Amniotic stem cell (primary cell): ENCODE data around the gene EEA1.
A peak's percentile ranks its signal among the peaks of the same experiment; 100 is the strongest.

ENCODE experiments used
- DNase-seq: peaks from one replicate; lab custom pipeline; 2025; lab: John Stamatoyannopoulos, UW

The EEA1 gene

DNA sequence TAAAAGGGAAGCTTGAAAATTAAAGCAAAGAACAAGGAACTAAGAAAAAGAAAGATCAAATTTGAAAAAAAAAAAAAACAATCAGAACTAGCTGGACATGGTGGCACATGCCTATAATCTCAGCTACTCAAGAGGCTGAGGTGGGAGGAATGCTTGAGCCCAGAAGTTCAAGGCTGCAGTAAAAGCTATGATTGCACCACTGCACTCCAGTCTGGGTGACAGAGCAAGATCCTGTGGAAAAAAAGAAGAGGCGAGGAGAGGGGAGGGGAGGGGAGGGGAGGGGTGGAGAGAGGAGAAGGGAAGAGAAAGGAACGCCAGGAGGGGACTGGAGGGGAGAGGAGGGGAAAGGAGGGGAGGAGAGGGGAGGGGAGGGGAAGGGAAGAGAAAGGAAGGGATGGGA is 43.0 kb downstream of the EEA1 start:
- DNase-seq, result no peak

GRCh38 chr12:92879698-92880322 is 49.3 kb downstream of the EEA1 start:
- no peak for DNase-seq

DNA sequence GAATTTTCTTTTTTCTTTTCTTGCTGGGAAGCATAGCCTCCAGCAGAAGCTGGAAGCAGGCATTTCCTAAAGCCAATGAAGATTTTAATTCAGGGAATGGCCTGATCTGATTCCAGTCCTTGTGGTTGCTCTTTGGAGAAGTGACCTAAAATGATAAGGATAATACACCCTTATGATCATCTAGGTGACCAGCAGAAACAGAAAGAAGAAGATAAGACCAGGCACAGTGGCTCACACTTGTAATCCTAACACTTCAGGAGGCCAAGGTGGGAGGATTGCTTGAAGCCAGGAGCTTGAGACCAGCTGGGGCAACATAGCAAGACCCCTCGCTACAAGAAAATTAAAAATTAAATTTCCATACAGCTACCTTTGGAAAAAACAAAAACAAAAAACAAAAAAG is 51.2 kb downstream of the EEA1 start:
- DNase-seq, result no peak

DNA sequence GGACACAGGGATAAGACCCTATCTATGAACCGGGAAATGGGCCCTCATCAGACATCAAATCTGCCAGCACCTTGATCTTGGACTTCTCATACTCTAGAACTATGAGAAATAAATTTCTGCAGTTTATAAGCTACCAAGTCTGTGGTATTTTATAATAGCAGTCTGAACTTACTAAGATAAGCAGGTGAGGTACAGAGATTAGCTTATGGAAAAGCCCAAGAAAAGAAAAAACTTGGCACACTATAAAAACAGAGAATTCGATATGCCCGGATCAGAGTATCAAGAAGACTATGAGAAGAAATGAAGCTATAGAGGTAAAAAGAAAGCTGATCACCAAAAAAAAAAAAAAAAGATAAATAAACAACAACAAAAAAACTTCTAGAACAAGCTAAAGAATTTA is 52.6 kb downstream of the EEA1 start:
- no peak for DNase-seq

- no peak for DNase-seq
Measured at GRCh38 chr12:92871116-92871515, 58.0 kb downstream of the EEA1 start.

GRCh38 chr12:92866418-92866817 is 62.7 kb downstream of the EEA1 start:
- no peak for DNase-seq

DNA sequence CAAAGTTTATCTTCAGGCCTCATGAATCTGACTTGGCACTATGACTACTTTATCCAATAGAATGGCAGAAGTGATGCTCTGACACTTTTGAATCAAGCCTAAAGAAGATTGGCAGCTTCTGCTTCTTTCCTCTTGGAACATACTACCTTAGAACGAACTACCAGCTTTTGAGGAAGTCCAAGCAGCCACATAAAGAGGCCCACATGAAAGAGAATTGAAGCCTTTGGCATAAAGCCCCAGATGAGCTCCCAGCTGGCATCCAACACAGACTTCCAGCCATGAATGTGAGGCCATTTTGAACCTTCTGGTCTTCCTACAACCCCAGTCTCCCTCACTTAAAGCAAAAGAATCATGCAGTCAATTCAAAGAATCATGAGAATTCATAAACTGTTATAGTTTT is 65.8 kb downstream of the EEA1 start:
- no peak for DNase-seq

GRCh38 chr12:92861381-92861780 is 67.7 kb downstream of the EEA1 start:
- no peak for DNase-seq

DNA sequence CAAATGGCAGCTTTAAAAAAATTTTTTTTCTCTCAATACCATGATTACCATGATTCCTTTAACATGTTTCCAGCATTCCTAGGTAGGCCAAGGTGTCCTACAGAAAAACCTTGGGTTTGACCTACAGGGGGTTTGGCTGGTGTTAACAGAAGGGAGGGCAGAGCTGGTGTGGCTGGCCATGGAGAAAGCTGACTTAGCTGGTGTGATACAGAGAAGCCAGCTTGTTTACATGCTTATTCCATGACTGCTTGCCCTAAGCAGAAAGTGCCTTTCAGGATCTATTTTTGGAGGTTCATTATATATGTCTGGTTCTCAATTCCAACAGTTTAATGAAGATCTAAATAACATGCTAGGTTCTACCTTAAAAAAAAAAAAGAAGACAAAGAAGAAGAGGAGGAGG is 68.6 kb downstream of the EEA1 start:
- no peak for DNase-seq

DNA sequence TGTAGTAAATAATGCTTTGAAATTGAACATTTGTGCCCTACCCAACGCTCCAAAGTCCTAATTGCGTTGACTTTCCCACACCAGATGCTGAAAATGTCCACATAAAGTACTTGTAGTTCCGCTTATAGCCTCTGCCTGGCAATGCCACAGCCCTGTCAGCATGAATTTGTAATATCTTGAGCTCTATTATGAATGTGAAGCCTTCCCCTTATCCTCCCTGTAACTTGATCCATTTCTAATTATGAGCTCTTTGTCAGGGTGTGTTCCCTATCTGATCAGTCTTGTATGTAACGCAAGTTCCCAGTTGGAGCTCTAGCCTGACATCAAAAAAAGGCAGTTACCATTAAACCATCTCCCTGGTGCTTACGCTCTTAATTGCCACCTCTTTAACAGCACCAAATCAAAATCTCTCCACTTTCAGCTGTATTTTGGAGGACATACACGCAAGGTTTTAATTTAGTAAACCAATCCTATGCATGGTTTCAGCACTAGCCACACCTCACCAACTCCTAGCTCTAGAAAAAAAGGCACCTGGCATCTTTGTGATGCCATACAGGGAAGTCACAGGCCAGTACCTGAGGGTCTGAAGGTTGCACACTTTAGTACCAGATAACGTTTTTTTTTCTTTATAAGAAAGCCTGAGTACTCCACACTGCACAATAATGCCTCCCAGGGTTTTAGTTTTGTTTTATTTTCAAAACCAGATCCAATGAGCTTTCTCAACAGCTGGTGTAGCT is 69.3 kb downstream of the EEA1 start:
- DNase-seq, result no peak

- no peak for DNase-seq
Measured at GRCh38 chr12:92857818-92858217, 71.3 kb downstream of the EEA1 start.

DNA sequence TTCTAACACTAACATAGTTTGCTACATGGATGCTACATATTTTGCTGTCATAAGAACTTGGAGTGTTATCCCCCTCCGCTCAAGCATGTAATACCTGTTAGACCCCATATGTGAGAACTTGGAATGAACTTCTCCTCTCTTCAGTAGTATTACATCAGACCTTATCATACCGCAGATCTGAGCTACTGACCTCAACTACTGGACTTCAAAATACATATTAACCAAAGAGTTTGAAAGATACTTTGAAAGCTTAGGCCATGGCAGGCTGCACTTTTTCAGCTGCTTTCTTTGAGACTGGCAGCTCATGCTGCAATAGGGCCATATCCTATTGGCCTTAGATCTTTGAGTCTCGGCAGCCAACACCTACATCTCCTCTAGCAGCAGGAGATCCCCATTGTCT is 74.8 kb downstream of the EEA1 start:
- DNase-seq, result no peak

GRCh38 chr12:92848740-92849139 is 80.4 kb downstream of the EEA1 start:
- DNase-seq, result no peak

GRCh38 chr12:92847368-92847767 is 81.7 kb downstream of the EEA1 start:
- DNase-seq, result no peak

GRCh38 chr12:92845329-92845728 is 83.8 kb downstream of the EEA1 start:
- DNase-seq, result no peak

GRCh38 chr12:92844151-92844763 is 84.8 kb downstream of the EEA1 start:
- no peak for DNase-seq

GRCh38 chr12:92829686-92830282 is 99.3 kb downstream of the EEA1 start:
- no peak for DNase-seq

GRCh38 chr12:92828565-92828964 is 100.5 kb downstream of the EEA1 start:
- DNase-seq, result no peak

DNA sequence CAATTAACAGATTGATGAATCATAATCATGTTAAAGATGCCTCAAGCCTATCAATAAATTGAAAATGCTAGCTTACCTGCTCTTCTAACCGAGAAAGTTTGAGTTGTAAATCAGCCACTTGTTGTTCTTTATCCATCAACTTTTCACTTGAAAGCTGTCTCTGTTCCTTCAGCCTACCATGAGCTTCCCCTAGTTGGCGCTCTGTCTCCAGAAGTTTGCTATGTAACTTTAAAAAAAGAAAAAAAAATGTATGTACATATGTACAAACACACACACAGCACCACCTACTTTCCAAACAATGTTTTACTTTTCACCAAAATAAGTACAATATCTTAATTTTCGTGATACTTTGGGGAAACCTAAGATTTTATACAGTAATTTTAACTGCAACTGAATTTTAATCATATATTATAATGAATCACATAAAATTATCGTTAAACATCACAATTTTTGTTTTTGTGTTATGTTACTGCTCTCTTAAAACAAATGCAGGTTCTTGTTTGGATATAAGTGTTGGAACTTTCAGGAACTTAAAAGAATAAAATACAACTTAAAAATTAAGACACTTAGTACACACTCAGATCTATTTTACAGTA is 101.2 kb downstream of the EEA1 start:
- DNase-seq, result peak; percentile 18

- no peak for DNase-seq
Measured at GRCh38 chr12:92821142-92821541, 108.0 kb downstream of the EEA1 start.

DNA sequence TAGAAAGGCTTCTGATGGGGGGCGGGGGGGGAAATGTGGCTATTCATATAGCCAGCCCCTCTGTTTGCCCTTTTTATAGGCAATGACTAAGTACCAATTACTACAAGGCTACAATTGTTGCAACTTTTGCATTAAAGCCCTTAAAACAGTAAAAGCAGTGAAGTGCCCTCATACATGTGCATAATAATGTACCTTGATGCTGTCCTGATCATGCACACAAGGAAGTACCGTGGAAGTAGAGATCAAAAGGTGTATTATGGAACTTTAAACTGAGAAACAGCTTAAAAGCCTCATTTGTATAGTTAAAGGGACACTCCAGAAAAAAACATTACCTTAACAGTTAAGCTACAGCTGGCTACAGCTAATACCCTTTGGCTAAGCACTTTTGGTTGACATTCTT is 114.5 kb downstream of the EEA1 start:
- DNase-seq, result no peak

GRCh38 chr12:92810370-92810769 is 118.7 kb downstream of the EEA1 start:
- DNase-seq, result no peak

DNA sequence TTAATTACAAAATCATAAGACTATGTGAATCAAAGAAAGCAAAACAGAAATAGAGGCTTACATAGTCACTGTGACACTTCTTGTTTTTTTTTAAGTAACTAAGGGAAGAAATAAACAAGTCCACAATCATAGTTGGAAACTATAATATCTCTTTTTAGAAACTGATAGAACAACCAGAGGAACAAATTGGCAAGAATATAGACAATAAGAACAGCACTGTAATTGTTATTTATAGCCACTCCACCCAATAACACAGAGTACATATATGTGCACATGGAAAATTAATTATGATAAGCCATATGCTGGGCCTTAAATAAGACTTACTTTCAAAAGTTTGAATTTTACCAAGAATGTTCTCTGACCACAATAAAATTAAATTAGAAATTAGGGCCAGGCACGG is 125.2 kb downstream of the EEA1 start:
- no peak for DNase-seq
